HG02623 (cell line): ENCODE data around the gene C17orf113.
"Not testable (repeated sequence)": the region's sequence is repeated elsewhere in the genome, so short reads cannot be mapped to it uniquely, and the experiment has no call there.

Experiments used
- ATAC-seq: cut with Tn5 transposase; IDR thresholded peaks from one replicate; pipeline ENCODE4 v1.9.1; 2021; ENCODE audit warnings: moderate library complexity; ENCODE audit not compliant: unreplicated experiment

The C17orf113 gene

GRCh38 chr17:42042598-42043319, 7.6 kb downstream of the C17orf113 start:
- no peak for ATAC-seq

GRCh38 chr17:42041619-42042018, 8.8 kb downstream of the C17orf113 start:
- no peak for ATAC-seq

GRCh38 chr17:42040818-42041217, 9.6 kb downstream of the C17orf113 start:
- ATAC-seq: no peak

- no peak for ATAC-seq
These were observed 10.3 kb downstream of the C17orf113 start for GRCh38 chr17:42039794-42040763.

GRCh38 chr17:42038221-42038973, 12.0 kb downstream of the C17orf113 start:
- no peak for ATAC-seq

- no peak for ATAC-seq
These were observed 16.3 kb downstream of the C17orf113 start for GRCh38 chr17:42034059-42034458.

GRCh38 chr17:42031584-42031983, 18.8 kb downstream of the C17orf113 start:
- no peak for ATAC-seq

GRCh38 chr17:42028791-42029127, 21.6 kb downstream of the C17orf113 start:
- ATAC-seq: no peak

- no peak for ATAC-seq
These were observed 22.2 kb downstream of the C17orf113 start for GRCh38 chr17:42027961-42028790.

- no peak for ATAC-seq
These were observed 22.9 kb downstream of the C17orf113 start for GRCh38 chr17:42027590-42027889.

GRCh38 chr17:42026857-42027589, 23.4 kb downstream of the C17orf113 start:
- ATAC-seq: no peak

GRCh38 chr17:42025936-42026335, 24.5 kb downstream of the C17orf113 start:
- ATAC-seq: no peak

GRCh38 chr17:42025191-42025579, 25.2 kb downstream of the C17orf113 start:
- ATAC-seq: no peak

GRCh38 chr17:42023524-42024349, 26.7 kb downstream of the C17orf113 start:
- ATAC-seq: no peak

GRCh38 chr17:42020845-42021244, 29.6 kb downstream of the C17orf113 start:
- not testable (repeated sequence) for ATAC-seq

- peak; percentile 47 for ATAC-seq
These were observed 30.6 kb downstream of the C17orf113 start, which contains the start of gene NKIRAS2 for GRCh38 chr17:42019509-42020404. Gene NKIRAS2, plus strand, starts transcription at chr17:42020090. Its CDS starts 1,488 bp downstream, at chr17:42021578.

GRCh38 chr17:42018988-42019387, 31.4 kb downstream of the C17orf113 start:
- no peak for ATAC-seq

GRCh38 chr17:42018339-42018738, 32.1 kb downstream of the C17orf113 start:
- no peak for ATAC-seq
